Hypothalamus (tissue), 51 donors: ENCODE measurements around the gene KCNT1.
A peak's percentile ranks its signal among the peaks of the same experiment; 100 is the strongest.

Experiments
- DNase-seq, 51 donors: peaks; one replicate each; lab custom pipeline; 2025; lab: John Stamatoyannopoulos, UW

Gene KCNT1

GRCh38 chr9:135697226-135697625 lies 4.8 kb upstream of the KCNT1 start:
- no peak for DNase-seq

GRCh38 chr9:135698236-135698635 lies 3.7 kb upstream of the KCNT1 start:
- DNase-seq = no peak

DNA sequence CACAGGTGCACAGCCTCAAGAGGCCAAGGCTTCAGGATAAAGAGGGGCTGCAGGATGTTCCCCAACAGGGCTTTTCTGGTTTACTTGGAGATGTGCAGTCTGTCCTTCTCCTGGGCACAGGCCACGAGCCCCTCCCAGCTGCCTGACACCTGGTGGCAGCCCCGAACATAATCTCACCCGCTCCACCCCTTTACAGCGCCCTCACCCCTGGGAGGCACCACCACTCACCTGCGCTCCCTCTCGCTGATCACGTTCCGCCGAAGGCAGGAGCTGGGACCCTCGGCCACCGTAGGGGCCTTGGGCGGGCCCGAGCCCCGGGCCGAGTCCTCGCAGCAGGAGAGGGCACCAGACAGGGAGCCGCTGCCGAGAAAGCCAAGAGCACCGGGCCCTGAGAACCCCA lies 3.2 kb upstream of the KCNT1 start:
- DNase-seq = no peak

DNA sequence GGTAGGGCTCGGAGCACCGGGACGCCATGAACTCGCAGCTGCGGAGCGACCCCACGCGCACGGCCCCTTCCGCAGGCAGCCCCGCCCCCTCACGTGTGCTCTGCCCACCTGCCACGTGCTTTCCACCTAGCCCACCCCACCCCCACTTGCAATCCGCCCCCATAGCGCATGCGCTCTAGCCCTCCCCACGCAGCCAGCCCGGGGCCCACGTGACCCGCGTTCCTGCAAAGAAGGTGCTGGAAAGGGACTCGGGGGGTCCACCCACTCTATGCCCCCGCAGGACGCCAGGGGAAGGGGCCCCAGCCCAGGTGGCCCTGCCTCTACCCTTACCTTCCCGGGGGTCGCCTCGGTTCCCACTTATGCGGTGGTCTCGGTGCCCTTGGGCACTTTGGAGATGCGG lies 2.5 kb upstream of the KCNT1 start, which contains the start of gene SOHLH1:
Gene SOHLH1, minus strand, starts transcription at position 42 of the 400 bp plus-strand sequence. Its CDS starts 14 bp downstream, at position 28.
- DNase-seq = no peak

DNA sequence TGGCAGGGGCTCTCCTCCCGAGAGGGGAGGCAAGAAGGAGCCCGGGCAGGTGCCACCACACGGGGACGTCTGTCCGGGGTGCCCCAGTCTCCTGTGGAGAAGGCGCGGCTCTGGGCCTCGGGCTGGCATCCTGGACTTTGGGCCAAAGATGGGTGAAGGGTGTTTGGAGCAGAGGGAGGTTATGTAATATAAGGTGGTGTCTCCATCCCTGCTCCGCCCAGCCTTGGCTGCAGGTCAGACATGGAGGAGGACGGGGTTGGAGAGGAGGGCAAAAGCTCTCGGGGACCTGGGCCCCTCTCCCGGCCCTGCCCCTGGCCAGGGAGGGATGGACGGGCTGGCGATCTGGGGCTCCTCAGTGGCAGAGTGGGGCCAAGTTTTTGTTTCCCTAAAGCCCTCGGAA lies 1.5 kb upstream of the KCNT1 start:
- no peak for DNase-seq

GRCh38 chr9:135701067-135701958 lies 672 bp upstream of the KCNT1 start:
- no peak for DNase-seq

GRCh38 chr9:135703726-135704125 lies 1.7 kb downstream of the KCNT1 start:
- DNase-seq = no peak

DNA sequence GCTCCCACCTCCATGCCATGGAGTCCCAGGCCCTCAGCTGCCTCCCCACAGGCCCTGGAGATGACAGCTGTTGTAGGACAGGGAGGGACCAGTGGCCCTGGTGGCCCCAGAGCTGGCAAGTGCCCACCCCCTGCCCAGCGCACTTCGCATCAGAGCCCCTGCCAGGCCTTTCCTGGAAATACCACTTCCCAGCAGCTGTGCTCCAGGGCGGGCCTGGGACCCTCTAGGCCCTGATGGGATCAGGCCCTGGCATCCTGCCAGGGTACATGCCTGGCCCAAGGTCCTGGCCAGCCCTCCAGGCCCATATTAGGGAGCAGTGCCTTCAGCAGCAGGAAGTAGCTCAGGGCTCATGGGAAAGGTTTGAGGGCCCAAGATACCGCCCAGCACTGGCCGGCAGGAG lies 2.5 kb downstream of the KCNT1 start:
- DNase-seq = no peak

- no peak for DNase-seq
Measured at GRCh38 chr9:135705376-135705775, 3.4 kb downstream of the KCNT1 start.

- DNase-seq = no peak
Measured at GRCh38 chr9:135706288-135706687, 4.3 kb downstream of the KCNT1 start.

DNA sequence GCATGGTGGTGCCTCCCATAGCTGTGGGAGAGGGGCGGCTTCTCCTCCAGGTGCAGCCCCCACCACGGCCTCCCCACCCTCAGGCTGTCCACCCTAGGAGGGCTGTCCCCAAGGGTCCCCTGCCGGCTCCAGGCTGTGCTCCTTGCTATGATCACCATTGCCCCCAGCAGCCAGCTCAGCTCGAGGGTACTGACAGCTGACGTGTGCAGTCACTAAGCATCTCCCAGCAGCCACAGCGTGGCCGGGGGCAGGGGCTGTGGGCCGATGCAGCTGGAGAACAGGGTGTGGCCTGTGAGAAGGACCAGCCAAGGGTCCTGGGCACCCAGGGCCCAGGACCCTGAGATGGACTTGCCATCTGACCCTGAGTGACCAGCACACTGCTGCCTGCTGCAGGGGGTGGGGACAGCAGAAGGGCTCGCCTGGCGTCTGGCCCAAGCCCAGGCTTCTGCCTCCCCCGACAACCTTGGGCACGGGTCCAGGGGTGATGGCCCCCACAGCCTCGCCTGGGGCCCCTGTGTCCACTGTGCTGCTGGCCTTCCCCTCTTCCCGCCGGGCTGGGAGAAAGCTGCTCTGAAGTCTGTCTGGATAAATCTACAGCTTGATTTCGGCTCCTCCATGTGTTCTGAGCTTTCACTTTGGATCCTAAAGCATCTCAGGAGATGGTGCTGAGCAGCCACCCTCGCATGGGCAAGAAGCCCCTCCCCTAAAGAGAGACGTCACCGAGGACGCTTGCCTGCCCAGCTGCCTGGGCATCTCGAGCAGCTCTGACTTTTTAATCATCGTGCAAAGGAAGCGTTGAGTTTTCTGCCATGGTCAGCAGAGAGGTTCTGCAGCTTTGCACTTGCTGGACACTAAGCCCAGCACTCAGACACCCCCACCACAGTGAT lies 5.5 kb downstream of the KCNT1 start:
- DNase-seq = peak in 1 of 51 donors; percentile 7

DNA sequence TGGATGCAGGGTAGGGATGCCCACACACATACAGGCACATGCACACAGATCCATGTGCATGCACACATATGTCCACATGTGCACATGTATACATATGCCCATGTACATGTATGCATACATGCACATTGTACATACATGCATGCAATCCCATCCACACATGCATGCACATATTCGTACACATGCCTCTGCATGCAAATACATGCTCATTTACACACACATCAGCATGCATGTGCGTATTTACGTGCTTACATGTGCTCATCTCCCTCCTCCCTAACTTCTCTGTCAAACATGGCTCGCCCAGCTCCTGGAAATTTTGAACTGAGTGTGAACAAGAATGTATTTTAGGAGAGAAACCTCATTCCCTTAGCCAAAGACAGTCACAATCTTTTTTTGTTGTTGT lies 6.2 kb downstream of the KCNT1 start:
- DNase-seq = no peak

DNA sequence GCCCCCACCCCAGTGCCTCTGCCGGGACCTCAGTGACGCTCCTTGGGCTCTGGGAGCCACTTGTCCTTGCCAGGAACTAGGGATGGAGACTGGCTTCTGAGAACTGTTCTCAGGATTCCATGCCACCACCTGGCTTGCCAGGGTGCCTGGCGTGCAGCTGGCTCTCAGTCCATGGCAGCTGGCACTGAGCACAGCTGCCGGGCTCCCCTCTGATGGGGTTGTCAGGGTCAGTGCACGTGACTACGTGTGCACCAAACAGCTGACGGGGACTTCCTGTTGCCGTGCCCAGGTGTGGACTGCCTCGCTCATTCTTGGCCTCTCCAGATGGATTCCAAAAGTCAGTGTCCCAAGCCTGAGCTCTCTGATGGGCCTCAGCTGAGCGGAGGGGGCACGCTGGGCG lies 9.4 kb downstream of the KCNT1 start:
- no peak for DNase-seq

DNA sequence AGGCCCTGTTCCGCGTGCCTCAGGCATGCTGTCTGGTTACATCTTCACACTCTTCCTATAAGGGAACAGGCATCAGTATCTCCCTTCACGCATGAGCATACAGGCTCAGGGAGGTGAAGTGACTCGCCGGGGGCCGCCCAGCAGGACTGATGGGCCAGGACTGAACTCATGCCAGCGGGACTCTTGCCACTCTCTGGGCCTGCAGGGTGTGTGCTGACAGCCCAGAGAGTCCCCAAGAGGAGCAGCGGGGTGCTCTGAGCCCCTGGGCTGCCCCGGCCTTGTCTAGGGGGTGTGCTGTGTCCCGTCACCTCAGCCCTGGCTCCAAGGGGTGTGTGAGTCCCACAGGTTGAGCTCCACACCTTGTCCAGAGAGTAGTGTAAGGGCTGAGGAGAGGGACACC lies 9.9 kb downstream of the KCNT1 start:
- no peak for DNase-seq

DNA sequence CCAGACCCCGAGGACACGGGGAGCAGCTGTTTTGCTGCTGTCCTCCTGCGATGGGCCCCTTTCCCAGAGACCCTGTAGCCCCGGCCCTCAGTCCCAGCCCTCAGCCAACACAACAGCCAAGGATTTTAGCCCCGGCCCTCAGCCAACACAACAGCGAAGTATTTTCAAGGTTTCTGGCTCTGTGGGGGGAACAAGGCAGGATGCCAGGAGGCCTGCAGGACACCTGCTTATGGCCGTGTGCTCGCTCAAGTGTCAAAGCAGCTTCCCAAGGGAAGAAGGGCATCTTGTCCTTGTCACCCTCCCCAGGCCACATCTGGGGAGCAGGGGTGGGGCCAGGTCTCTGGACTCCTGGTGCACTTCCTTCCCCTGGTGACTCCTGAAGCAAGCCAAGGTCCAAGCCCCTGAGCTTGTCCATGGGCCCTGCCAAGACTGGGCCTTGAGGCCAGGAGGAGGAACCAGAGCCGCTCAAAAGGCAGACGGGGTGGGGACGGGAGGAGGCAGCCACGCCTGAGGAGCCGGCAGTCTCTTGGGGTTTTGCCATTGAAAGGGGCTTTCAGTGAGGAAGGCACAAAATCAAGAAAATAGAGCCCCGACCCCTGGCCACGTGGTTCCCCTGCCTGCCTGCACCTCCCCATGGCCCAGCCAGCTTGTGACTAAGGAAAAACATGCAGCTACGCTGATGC lies 10.8 kb downstream of the KCNT1 start:
- DNase-seq = no peak

- DNase-seq = no peak
Measured at GRCh38 chr9:135714242-135715055, 12.5 kb downstream of the KCNT1 start.

DNA sequence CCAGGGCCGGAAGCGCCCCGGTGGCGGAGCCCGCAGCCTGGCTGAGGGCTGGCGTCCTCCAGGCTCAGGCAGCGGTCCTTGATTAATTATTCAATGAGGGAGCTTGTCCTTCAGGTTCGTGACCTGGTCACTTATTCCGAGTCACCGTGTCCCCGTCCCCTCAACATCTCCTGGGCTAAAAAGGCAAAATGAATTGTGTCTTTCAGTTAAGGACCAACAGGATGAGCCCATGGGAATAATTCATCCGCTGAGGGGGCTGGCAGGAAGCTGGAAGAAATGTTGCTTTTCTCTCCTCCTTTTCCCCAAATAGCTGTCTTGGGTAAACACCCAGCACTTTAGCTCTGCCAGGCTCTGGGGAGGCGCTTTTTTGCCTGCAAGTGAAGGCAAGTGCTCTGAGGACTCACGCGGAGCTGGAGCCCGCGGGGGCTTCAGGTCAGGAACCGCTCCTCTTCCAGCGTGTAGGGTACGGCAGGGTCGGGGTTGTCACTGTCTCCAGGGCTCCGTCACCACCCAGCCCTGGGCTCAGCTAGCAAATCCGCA lies 13.1 kb downstream of the KCNT1 start:
- DNase-seq = peak in 1 of 51 donors; percentile 31

GRCh38 chr9:135716045-135716444 lies 14.1 kb downstream of the KCNT1 start:
- DNase-seq = no peak

DNA sequence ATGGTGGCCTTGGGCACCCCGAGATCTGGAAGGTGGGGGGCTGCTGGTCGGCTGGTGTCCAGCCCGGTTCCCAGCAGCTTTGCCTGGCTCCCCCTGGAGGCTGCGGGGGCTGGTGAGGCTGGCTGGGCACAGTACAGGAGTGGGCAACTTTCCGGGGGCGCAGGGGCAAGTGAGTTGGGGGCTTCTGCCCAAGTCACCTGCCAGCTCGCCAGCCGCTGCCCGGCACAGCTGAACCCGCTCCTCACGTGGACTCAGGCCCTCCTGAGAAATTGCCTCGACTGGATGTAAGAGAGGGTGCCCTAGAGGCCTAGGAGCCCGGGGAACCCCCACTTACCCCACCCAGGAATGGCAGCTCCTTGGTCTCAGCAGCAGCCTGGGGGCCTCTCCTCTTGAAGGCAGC lies 15.4 kb downstream of the KCNT1 start:
- no peak for DNase-seq

- DNase-seq = peak in 1 of 51 donors; percentile 63
Measured at GRCh38 chr9:135718616-135719015, 16.6 kb downstream of the KCNT1 start.
